Stimulated activated CD4-positive, alpha-beta T cell treated with anti-CD3 and anti-CD28 coated beads, Interleukin-2, amount 100 ng/mL, for 4 hours (primary cell): Measurements from ENCODE around the gene RASA2.
"Not testable (repeated sequence)": the region's sequence is repeated elsewhere in the genome, so short reads cannot be mapped to it uniquely, and the experiment has no call there.

ENCODE experiments used
- DNase-seq: peaks from one replicate; pipeline ENCODE4 v3.0.0-alpha.2; 2020; ENCODE audit warnings: low read depth

RASA2 gene

DNA sequence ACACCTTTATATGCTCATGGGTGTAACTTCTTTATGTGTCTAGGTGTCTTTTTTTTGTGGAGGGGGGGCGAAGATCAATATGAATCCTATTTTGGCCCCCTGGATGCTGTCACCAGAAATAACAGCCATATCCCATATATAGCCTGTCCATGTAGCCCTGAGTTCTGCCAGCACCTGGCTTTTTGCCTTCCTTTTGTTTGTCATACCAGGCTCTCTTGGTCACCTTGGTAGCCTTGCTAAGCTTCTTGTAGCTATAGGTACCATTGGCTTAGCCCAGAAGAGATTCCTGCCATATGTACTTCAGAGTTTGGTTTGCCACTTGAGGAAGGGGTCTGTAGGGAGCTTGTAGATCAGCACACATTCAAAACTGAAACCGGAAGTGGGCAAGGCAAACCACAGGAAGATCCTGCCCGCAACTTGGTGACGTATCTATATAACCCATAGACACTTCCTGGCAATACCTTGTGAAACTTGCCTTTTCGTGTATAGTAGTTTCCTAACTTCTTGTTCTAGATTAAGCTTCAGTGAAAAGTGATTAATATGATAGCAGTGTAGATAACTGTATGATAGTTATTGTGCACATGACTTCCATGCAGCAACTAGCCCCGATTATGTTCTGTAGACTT lies 11.9 kb downstream of the RASA2 start:
- DNase-seq, result peak; percentile 81

- DNase-seq, result no peak
These were observed 12.5 kb downstream of the RASA2 start for GRCh38 chr3:141499284-141499683.

- DNase-seq, result no peak
These were observed 13.1 kb downstream of the RASA2 start for GRCh38 chr3:141499965-141500364.

- DNase-seq, result no peak
These were observed 13.6 kb downstream of the RASA2 start for GRCh38 chr3:141500397-141500796.

- no peak for DNase-seq
These were observed 18.3 kb downstream of the RASA2 start for GRCh38 chr3:141505166-141505565.

- no peak for DNase-seq
These were observed 19.2 kb downstream of the RASA2 start for GRCh38 chr3:141506071-141506470.

GRCh38 chr3:141507392-141508066 lies 20.7 kb downstream of the RASA2 start:
- DNase-seq, result no peak

DNA sequence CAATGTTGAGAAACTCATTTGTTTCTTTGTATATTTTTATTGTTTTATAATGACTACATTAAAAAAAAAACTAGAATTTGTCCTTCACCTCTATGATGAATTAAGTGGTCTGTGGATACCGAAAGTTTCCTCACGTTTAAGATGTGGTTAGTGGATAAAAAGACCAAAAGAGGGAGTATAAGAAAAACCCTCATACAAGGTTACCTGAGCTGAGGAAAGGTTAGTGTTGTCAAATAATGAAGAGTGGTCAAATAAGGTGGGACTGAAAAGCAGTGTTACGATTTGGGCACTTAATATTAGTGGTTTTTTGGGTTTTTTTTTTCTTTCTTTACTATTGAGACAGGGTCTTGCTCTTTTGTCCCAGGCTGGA lies 21.2 kb downstream of the RASA2 start:
- DNase-seq, result no peak

DNA sequence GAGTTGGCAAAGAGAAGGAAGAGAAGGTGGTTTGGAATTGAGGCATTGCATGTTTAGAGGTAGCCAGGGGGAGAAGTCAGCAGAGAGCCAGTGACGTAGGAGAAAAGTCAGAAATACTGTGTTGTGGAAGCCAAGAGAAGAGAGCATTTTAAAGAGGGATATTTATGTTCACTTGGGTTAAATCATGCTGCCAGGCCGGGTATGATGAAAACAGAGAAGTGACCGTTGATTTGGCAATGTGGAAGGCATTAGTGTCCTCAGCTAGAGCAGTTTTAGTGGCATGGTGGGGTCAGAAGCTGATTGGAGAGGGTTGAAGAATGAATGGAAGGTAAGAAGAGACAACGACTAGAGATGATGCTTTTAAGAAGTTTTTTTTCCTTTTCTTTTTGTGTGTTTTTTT lies 24.5 kb downstream of the RASA2 start:
- no peak for DNase-seq

DNA sequence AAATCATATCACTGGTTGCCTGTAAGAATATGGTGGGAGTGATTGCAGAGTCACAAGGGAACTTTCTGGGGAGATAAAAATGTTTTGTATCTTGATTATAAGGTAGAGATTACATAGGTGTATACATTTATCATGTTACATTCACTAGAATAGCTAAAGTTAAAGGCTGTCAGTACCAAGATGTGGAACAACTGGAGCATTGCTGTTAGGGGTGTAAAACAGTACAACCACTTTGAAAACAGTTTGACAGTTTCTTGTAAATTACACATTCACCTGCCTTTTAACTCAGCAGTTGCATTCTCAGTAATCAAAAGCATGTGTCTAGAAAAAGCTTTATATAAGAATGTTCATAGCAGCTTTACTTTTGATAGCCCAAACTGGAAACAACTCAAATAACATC lies 27.6 kb downstream of the RASA2 start:
- DNase-seq, result no peak

- DNase-seq, result no peak
These were observed 32.8 kb downstream of the RASA2 start for GRCh38 chr3:141519587-141519986.

- no peak for DNase-seq
These were observed 35.0 kb downstream of the RASA2 start for GRCh38 chr3:141521781-141522180.

DNA sequence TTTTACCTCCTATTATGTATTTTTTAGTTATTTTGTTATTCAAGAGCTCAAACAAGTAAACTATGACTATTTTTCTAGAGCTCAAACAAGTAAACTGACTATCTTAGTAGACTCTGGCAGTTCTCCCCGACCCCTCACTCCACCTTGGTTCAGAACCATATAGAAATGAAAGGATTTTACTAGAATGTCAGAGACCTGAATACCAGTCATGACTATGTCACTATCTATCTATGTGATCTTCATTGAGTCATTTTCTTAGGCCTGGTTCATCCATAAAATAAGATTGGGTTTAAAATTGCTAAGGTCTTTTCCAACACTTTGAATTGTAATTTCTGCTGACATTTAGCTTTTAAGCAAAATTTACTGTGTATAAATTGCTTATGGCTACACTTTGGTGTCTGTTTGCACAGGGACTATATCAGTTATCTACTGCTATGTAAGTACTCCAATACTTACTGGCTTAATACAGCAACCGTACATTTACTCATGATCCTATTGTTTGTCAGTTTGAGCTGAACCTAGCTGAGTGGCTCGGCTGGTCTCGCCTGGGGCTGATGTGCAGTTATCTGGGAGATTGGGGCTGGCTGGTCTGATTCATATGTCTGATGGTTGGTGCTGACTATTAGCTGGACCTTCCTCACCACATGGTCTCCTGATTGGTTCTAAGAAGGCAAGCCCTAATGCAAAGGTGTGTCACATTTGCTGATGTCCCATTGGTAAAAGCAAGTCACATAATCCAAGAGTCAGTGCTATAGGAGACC lies 37.0 kb downstream of the RASA2 start:
- DNase-seq, result no peak

GRCh38 chr3:141524988-141525387 lies 38.2 kb downstream of the RASA2 start:
- DNase-seq, result no peak

DNA sequence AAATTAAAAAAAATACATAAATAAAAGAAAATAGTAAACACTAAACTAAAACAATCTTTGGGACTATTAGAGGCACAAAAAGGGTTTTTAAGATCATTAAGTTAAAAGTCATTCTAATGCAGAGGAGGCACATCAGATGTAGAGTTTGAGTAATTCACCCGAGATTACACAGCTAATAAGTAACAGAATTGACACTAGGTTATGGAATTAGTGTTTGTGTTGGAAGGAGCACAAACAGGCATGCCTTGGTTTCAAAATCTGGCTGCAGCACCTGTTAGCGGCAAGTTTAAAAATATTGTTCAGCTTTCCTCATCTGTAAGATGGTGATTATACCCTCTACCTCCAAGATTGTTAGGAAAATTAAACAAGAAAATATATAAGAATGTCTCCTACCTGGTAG lies 39.0 kb downstream of the RASA2 start:
- DNase-seq, result no peak

DNA sequence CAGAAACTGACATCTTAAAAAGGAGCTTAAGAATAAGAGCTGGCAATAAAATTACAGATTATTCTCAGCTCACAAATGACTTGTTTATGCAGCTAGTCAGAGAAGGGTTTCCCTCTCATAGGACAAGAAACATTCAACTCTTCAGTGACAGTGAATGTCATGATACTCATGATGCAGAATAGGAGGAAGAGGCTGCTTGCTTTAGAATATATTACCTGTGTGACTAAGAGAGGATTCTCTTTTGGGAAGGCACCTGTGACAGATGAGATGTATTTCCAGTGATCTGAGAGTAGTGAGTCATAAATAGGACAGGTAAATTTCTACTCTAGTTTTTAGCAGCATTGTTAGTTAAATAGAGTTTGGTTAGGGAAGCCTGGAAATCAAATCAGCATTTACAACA lies 39.9 kb downstream of the RASA2 start:
- no peak for DNase-seq

DNA sequence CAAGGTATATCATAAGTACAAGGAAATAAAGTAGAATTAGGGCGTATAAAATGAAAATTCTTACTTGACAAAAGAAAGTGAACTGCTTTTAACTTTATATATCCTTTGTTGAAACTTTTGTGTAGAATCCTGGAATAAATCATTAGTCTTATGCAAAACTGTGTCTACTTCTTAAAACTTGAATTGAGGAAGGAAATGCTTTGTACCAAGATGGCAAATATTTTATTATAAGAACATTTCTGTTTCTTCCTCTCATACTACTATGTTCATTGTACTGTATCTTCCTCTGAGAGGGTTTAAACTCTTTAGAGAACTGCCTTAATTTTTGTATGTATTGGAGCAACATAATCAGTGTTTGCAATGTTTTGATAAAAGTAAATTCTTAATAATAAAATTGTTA lies 42.0 kb downstream of the RASA2 start:
- no peak for DNase-seq

DNA sequence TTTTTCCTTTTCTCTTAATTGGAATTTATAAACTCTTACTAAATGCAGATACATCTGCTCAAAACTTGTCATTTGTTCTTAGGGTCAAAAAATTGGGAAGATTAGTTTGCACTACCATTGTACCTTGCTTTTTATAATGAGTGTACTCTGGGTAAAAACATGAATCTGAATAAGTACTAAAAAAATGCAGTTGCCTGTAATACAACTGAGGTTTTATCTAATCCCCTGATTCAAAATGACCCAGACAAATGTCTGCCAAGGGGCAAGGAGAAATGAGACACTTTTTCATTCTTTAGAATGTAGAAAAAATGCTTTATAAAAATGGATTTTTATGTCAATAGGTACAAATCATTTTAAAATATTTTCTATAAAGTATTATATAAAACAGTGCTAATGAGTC lies 42.4 kb downstream of the RASA2 start:
- no peak for DNase-seq

GRCh38 chr3:141529717-141530414 lies 43.0 kb downstream of the RASA2 start:
- peak; percentile 12 for DNase-seq

- DNase-seq, result no peak
These were observed 43.6 kb downstream of the RASA2 start for GRCh38 chr3:141530415-141530768.

DNA sequence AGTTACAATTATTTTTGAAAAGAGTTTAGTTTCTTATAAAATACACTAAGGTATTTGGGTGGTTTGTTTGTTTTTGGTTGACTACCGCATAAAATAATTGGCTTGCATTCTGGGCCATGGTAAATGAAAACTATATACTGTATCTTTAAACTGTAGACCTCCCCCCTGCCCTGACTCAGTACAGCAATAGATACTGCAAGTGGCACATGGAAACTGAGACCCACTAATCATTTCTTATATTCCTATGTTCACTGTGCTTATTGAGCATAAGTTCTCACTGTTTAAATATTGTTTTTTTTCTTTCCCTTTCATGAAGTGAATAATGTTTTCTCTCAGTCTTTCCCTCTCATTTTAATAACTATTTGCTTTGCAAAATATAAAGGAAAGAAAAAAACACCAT lies 45.8 kb downstream of the RASA2 start:
- DNase-seq, result no peak

- not testable (repeated sequence) for DNase-seq
These were observed 49.2 kb downstream of the RASA2 start for GRCh38 chr3:141536017-141536416.

GRCh38 chr3:141537856-141538255 lies 51.0 kb downstream of the RASA2 start:
- DNase-seq, result no peak
